Renal pelvis (tissue), 4 donors: ENCODE measurements around the gene LYPD3. TPM values are rescaled to one million over a fixed set of nuclear protein-coding genes. Genes with fewer than 3 reads are reported as not detected.

Experiments
- DNase-seq: peaks from one replicate; pipeline ENCODE4 v3.0.0-alpha.2; 2013
- polyA plus RNA-seq, 3 donors: library from polyadenylated mRNA; unstranded; fragments of 120-200 nt; gene quantifications; one replicate each; pipeline ENCODE4 v1.2.1, GENCODE V29; 2013; ENCODE audit not compliant: insufficient read length in 3 of 3

The LYPD3 gene
- polyA plus RNA-seq, 3 donors: 1.4 to 4.1 (median 2.2) TPM

DNA sequence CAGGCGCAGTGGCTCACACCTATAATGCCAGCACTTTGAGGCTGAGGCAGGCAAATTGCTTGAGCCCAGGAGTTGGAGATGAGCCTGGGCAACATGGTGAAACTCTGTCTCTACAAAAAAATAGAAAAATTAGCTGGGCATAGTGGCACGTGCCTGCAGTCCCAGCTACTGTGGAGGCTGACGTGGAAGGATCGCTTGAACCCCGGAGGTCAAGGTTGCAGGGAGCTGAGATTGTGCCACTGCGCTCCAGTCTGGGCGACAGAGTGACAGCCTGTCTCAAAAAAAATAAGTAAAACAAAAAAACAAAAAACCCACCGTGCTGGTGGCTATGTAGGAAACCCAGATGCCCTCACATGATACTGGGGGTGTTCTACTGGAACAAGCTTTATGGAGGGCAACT is 22.8 kb upstream of the LYPD3 start:
- DNase-seq: no peak

- DNase-seq: no peak
These were observed 21.0 kb upstream of the LYPD3 start for GRCh38 chr19:43486412-43486811.

DNA sequence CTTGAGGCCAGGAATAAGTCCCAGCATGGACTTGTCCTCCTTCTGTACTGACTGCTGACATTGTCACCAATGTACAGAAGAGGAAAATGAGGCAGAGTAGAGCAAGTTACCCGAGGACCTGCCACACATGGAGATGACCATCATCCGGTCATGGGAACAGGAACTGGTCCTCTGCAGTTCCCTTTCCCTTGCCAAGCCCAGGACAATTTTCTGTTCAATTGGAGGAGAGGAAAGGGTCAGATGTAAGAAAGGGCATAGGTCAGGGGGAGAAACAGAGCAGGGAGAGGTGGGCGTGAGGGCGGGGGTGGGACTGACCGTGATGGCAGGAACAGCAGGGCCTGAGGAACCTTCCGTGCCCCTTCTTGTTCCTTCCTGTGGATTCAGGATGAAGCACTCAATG is 20.5 kb upstream of the LYPD3 start:
- no peak for DNase-seq

DNA sequence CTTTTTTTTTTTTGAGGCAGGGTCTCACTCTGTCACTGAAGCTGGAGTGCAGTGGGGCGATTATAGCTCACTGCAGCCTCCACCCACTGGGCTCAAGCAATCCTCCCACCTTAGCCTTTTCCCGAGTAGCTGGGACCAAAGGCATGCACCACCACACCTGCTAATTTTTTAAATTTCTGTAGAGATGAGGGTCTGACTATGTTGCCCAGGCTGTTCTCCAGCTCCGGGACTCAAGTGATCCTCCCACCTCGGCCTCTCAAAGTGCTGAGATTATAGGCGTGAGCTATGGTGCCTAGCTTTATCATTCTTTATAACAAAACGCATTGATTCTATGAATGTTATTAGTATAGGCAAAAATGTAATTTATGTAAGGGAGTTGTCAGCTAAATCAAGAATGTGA is 17.9 kb upstream of the LYPD3 start:
- DNase-seq: no peak

DNA sequence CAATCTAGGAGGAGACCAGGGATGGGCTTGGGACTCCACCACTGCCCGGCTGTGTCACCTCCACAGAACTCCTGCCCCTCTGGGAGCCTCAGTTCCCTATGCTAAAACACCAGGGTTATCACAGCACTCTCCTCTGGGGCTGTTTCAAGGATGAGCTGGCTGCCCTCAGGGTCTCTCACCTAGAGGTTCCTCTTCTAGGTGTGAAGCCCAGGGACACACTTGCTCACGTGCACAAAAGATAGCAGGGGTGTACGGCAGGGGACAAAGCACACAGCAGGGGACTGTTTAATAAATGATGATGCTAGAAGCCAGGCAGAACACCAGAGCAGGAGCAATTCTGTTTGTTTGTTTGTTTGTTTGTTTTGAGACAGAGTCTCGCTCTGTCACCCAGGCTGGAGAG is 16.8 kb upstream of the LYPD3 start:
- DNase-seq: no peak

GRCh38 chr19:43481701-43482100 is 16.3 kb upstream of the LYPD3 start:
- DNase-seq: no peak

DNA sequence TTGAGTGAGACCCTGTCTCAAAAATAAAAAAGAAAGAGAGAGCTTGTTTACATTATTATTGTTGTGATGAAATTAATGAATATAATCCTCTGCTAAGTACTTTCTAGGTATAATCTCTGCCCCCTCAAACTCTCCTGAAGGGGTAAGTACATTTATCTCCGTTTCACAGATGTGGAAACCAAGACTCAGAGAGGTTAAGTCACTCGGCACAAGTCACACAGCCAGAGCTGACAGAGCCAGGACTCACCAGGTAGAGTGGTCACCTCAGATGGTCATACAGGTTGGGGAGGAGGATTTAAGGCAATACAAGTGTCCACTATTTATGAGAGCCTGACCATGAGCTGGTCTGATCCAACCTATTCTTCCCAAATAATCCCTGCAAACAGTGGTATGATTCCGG is 15.2 kb upstream of the LYPD3 start:
- DNase-seq: no peak

GRCh38 chr19:43479961-43480561 is 14.7 kb upstream of the LYPD3 start:
- no peak for DNase-seq

DNA sequence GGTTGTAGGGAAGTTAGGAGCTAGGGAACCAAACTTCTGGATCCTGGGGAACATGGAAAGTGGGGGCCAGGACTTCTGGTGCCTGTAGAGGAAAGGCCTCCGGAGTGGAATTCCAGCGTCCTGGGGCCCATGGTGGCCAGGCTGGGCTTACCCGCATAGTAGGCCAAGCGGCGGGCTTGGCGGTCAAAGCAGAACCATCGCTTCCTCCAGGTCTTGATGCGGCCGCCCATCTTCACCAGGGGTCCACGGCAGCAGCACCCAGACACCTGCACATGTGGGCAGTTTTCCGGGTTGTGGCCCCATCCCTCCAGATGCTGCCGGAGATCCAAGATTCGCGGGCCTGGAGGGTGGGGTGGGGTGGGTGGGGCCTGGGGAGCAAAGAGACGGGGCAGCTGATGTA is 13.8 kb upstream of the LYPD3 start:
- no peak for DNase-seq

DNA sequence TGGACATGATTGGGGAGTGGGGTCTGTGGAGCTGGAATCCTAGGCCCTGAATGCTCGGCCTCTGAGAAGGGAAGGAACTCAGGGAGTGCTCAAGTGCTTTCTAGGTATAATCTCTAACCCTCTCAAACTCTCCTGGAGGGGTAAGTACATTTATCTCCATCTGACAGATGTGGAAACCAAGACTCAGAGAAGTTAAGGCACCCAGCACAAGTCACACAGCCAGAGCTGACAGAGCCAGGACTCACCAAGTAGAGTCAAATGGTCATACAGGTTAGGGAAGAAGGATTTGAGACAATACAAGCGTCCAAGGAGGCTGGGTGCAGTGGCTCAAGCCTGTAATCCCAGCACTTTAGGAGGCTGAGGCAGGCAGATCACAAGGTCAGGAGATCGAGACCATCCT is 12.9 kb upstream of the LYPD3 start:
- no peak for DNase-seq

- DNase-seq: no peak
These were observed 11.2 kb upstream of the LYPD3 start for GRCh38 chr19:43476606-43477005.

GRCh38 chr19:43474986-43475705 is 9.7 kb upstream of the LYPD3 start:
- peak; percentile 92 for DNase-seq

DNA sequence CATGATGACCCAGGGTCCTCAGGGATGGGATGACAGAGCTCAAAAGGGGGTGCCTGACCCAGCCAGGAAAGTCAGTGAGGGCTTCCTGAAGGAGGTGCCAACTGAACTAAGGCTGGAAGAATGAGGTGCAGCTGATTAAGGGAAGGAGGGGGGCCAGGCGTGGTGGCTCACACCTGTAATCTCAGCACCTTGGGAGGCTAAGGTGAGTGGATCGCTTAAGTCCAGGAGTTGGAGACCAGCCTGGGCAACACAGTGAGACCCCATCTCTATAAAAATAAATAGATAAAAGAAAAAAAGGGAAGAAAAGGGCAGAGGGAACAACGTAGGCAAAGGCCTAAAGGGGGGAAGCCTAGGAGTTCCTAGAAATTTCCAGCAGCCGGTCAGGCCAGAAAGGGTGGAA is 9.1 kb upstream of the LYPD3 start:
- DNase-seq: no peak

- no peak for DNase-seq
These were observed 5.7 kb upstream of the LYPD3 start for GRCh38 chr19:43471091-43471490.

DNA sequence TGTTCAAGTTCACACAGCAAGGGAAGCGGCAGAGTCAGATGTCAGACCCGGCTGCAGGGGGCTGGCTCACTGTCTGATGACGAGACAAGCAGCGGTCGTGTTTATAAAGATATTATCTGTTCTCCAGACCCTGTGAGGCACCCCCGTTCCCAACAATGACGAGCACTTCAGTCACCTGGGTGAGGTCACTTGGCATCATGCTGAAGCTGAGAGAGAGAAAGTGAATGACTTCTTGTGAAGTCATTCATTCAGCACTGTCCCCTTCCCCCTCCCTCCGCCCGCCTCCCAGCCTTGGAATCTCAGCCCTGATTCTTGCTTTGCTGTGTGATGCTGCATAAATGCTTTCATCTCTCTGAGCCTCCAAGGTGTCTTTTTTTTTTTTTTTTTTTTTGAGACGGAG is 4.9 kb upstream of the LYPD3 start:
- DNase-seq: no peak

DNA sequence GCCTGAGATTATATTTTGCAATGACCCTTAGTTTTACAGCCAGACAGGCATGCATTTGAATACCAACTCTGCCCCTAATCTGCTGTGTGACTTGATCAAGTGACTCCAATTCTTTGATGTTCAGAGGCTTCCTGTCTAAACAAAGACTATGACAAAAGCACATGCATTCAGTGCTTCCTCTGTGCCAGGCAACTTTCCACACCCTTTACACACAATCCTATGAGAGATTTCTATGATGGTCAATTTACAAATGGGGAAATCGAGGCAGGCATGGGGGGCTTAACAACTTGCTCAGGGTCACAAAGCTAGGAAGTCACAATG is 3.7 kb upstream of the LYPD3 start:
- no peak for DNase-seq

DNA sequence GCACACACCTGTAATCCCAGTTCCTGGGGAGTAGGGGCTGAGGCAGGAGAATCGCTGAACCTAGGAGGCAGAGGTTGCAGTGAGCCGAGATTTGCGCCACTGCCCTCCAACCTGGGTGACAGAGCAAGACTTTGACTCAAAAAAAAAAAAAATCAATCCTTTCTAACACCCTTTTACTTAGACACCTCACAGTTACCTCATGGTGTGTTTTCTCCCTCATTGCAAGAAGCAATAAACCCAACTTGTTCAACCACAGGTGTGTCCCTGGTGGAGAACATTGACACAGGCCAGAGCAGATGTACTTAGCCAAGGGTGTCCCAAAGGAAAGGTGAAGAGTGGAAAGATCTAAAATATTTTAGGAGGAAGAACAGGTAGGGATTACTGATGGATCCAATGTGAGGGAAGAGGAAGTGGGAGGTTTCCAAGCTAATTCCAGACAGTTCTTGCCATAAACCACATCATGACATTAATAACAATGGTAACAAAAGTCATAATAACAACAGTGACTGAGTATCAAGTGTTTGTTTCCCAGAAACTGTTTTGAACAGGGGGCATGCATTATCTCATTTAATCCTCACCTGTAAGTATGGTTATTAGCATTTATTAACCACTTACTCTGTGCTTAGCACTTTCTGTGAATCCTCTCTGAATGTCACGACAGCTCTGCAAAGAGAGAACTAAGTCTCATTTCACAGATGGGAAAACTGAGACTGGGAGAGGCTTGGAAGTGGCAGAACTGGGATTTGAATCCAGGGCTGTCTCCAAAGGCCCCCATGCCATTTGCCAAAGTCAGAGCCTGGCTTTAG is 3.1 kb upstream of the LYPD3 start:
- no peak for DNase-seq

GRCh38 chr19:43467730-43468129 is 2.3 kb upstream of the LYPD3 start:
- no peak for DNase-seq

GRCh38 chr19:43467276-43467675 is 1.9 kb upstream of the LYPD3 start:
- no peak for DNase-seq

GRCh38 chr19:43466793-43467192 is 1.4 kb upstream of the LYPD3 start:
- no peak for DNase-seq

- DNase-seq: no peak
These were observed 1.2 kb downstream of the LYPD3 start for GRCh38 chr19:43464134-43464775.

DNA sequence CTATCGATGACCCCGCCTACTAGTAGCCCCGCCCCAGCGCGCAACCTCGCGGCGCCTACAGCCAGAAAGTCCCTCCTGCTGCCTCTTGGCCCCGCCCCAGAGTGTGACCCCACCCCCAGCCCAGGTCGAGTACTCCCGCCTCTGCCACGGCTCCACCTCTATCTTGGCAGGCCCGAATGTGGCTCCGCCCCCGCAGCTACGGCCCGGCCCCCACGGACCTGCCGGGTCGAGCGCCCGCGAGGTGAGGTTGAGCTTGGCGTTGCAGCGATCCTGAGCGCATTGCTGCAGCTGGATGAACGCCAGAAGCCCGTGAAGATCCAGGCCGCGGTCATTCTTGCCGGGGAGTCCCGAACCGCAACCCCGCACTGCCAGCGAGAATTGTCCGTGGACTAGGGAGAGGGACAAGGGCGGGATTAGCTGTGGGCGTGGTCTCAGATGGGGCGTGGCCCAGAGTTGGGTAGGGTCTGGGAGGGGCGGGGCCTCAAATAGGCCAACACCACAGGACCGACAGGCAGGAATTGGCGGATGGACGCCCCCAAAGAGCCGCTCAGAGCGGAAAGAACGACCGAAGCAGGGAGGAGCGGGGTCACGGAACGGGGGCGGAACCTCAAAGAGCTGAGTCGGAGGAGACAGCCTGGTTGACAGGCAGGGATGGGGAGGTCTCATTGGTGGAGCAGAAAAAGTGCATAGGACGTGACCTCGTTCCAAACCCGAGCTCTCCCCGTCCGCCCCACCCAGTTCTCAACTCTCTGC is 1.9 kb downstream of the LYPD3 start:
- peak; percentile 93 for DNase-seq
